Loucy (cell line): ENCODE data around the gene CYP21A2.

Source experiments
- H2AFZ ChIP-seq: fragments of 200-600 bp; sonication (generic); 2 replicates; pipeline ENCODE4 v1.6.0; 2016; ENCODE audit warnings: antibody characterized with exemption, mild to moderate bottlenecking, low read length, moderate library complexity
- H3F3A ChIP-seq: fragments of 200-600 bp; 2 replicates; pipeline ENCODE4 v1.6.0; 2016; ENCODE audit warnings: antibody characterized with exemption, low read depth, mild to moderate bottlenecking
- H3K27me3 ChIP-seq: fragments of 200-600 bp; sonication (generic); 2 replicates; pipeline ENCODE4 v1.6.1; 2014; ENCODE audit warnings: low read length, mild to moderate bottlenecking; ENCODE audit not compliant: insufficient read depth, poor library complexity, severe bottlenecking
- H3K36me3 ChIP-seq: fragments of 200-600 bp; sonication (generic); 2 replicates; pipeline ENCODE4 v1.6.1; 2016; ENCODE audit warnings: low read length; ENCODE audit not compliant: insufficient read depth
- H3K4me1 ChIP-seq: fragments of 200-600 bp; sonication (generic); 2 replicates; pipeline ENCODE4 v1.5.1; 2014; ENCODE audit warnings: low read length, mild to moderate bottlenecking; ENCODE audit not compliant: insufficient read depth, poor library complexity, severe bottlenecking
- H3K4me2 ChIP-seq: fragments of 200-600 bp; sonication (generic); 2 replicates; pipeline ENCODE4 v1.6.0; 2014; ENCODE audit warnings: antibody characterized with exemption, low read length, low read depth, mild to moderate bottlenecking; ENCODE audit not compliant: poor library complexity, severe bottlenecking
- H3K4me3 ChIP-seq: fragments of 200-600 bp; sonication (generic); 2 replicates; pipeline ENCODE4 v1.5.1; 2014; ENCODE audit warnings: low read length, mild to moderate bottlenecking, mixed read lengths; ENCODE audit not compliant: poor library complexity, severe bottlenecking
- H3K79me2 ChIP-seq: fragments of 200-600 bp; sonication (generic); 2 replicates; pipeline ENCODE4 v1.6.1; 2014; ENCODE audit warnings: low read length; ENCODE audit not compliant: insufficient read depth
- H3K9ac ChIP-seq: fragments of 200-600 bp; sonication (generic); 2 replicates; pipeline ENCODE4 v1.6.0; 2014; ENCODE audit warnings: mild to moderate bottlenecking, low read depth, low read length, moderate library complexity; ENCODE audit not compliant: poor library complexity, severe bottlenecking
- H3K9me2 ChIP-seq: fragments of 200-600 bp; sonication (generic); replicated peaks from 2 replicates; pipeline ENCODE4 v1.6.1; 2016; ENCODE audit warnings: low read depth, low read length, mixed read lengths
- H3K9me3 ChIP-seq: fragments of 200-600 bp; sonication (generic); 2 replicates; pipeline ENCODE4 v1.6.1; 2014; ENCODE audit warnings: mild to moderate bottlenecking, antibody characterized with exemption, low read length, low read depth; ENCODE audit not compliant: insufficient read depth
- H4K20me1 ChIP-seq: fragments of 200-600 bp; sonication (generic); 2 replicates; pipeline ENCODE4 v1.6.0; 2014; ENCODE audit warnings: antibody characterized with exemption, low read length, mild to moderate bottlenecking; ENCODE audit not compliant: insufficient read depth, poor library complexity, severe bottlenecking
- CTCF ChIP-seq: fragments of 200-600 bp; sonication (generic); conservative IDR thresholded peaks from 2 replicates; pipeline ENCODE4 v1.5.1; 2014; ENCODE audit warnings: mild to moderate bottlenecking, antibody characterized with exemption, low read length
- EZH2phosphoT487 ChIP-seq: fragments of 200-600 bp; IDR thresholded peaks from 2 replicates; pipeline ENCODE4 v1.6.1; 2018; ENCODE audit warnings: antibody characterized with exemption, mild to moderate bottlenecking, moderate library complexity, borderline replicate concordance

Gene CYP21A2

GRCh38 chr6:32070814-32071543 is 32.8 kb downstream of the CYP21A2 start:
- H3K9ac ChIP-seq = no peak overlapping the region
- no peak for TF ChIP-seq CTCF
- no peak for TF ChIP-seq EZH2phosphoT487
- H3K9me3 ChIP-seq = no peaks in the 10 kb centered on the region

DNA sequence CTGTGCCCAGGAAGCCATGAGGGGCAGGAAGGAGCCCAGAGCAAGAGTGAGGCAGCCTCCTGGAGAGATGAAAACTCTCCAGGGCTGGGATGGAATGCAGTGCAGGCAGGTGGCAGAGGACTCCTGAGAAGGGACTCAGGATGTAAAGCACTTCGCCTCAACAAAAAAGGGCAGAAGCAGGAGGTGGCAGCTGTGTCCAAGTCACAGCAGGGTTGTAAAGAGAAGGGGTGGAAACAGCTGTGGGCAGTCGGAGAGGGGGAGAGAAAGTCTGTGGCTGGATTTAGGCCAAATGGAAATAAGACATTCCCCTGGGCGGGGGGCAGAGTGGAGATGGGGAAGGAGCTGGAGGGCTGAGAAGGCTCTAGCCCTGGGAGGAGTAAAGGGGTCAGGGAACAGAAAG is 34.9 kb downstream of the CYP21A2 start:
- H3K9ac ChIP-seq = no peak overlapping the region

More at GRCh38 chr6:32070814-32071543, 32.8 kb downstream of the CYP21A2 start:
- Histone ChIP-seq H3K36me3 (no peaks in the 10 kb centered on the region), H3F3A (no peaks in the 10 kb centered on the region), H3K27me3 (no peaks in the 10 kb centered on the region), H3K4me1 (no peaks in the 10 kb centered on the region), H2AFZ (no peak overlapping the region), H4K20me1 (no peaks in the 10 kb centered on the region), H3K9me2 (no peaks in the 10 kb centered on the region), H3K4me2 (no peak overlapping the region), H3K79me2 (no peaks in the 10 kb centered on the region), H3K4me3 (no peak overlapping the region)

DNA sequence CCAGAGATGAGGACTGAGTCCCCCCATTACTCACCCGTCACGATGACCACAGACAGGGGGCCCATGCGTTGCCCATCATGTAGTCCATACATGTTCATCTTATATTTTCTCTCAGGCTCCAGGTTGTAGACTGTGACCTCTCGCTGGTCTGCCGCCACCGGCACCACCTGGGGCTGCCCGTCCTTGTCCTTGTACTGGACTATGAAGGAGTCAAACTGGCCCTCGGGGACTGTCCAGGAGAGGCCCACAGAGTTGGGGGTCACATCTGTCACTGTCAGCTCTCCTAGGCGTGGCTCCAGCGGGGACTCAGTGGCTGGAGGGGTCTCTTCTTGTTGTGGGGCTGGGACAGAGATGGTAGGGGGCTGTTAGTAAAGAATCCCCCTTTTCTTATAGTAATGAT is 35.4 kb downstream of the CYP21A2 start:
- Histone ChIP-seq H3K9ac (no peak overlapping the region), H3F3A (no peaks in the 10 kb centered on the region), H3K79me2 (no peaks in the 10 kb centered on the region), H4K20me1 (no peaks in the 10 kb centered on the region), H3K4me2 (no peak overlapping the region), H3K27me3 (no peaks in the 10 kb centered on the region), H3K4me3 (no peak overlapping the region), H2AFZ (no peak overlapping the region), H3K4me1 (no peaks in the 10 kb centered on the region), H3K9me3 (no peaks in the 10 kb centered on the region), H3K9me2 (no peaks in the 10 kb centered on the region), H3K36me3 (no peaks in the 10 kb centered on the region)
- TF ChIP-seq CTCF = no peak
- TF ChIP-seq EZH2phosphoT487 = no peak

More for the DNA sequence above, 34.9 kb downstream of the CYP21A2 start:
- Histone ChIP-seq H2AFZ (no peak overlapping the region), H3K9me2 (no peaks in the 10 kb centered on the region), H3K4me2 (no peak overlapping the region), H3K27me3 (no peaks in the 10 kb centered on the region), H3K36me3 (no peaks in the 10 kb centered on the region), H4K20me1 (no peaks in the 10 kb centered on the region), H3K4me1 (no peaks in the 10 kb centered on the region), H3K9me3 (no peaks in the 10 kb centered on the region), H3K4me3 (no peak overlapping the region), H3F3A (no peaks in the 10 kb centered on the region), H3K79me2 (no peaks in the 10 kb centered on the region)
- TF ChIP-seq CTCF = no peak
